IMR-90 (cell line): ENCODE measurements around the gene GYS1. TPM values are rescaled to one million over a fixed set of nuclear protein-coding genes. Genes with fewer than 3 reads are reported as not detected.

ENCODE experiments used
- ATAC-seq: fragments of 200-7000 bp; cut with Tn5 transposase; 2 replicates; pipeline ENCODE4 v1.9.1; 2020; ENCODE audit warnings: low read depth, mild to moderate bottlenecking, moderate library complexity
- BruUV-seq: library from RNA; stranded (reverse); fragments of 400-500 nt; replicated peaks from 2 replicates; lab custom pipeline; 2021; lab: Mats Ljungman, UMichigan
- CTCF ChIA-PET: fragments of 300-600 bp; formaldehyde crosslinking; extraction: SDS; loops from one replicate; lab custom pipeline; 2021; ENCODE audit warnings: antibody characterized with exemption; lab: Yijun Ruan, JAX
- POLR2A ChIA-PET: fragments of 300-600 bp; sonication (Branson Sonifier 250); formaldehyde crosslinking; loops from one replicate; lab custom pipeline; 2022; ENCODE audit warnings: antibody characterized with exemption; ENCODE audit not compliant: unreplicated experiment; lab: Charles Lee
- DNase-seq: peaks from one replicate; pipeline ENCODE4 v3.0.0; 2013
- H2AFZ ChIP-seq: replicated peaks from 2 replicates; pipeline ENCODE3; 2013; ENCODE audit warnings: low read length, mild to moderate bottlenecking; ENCODE audit not compliant: poor library complexity
- H2AK5ac ChIP-seq: 2 replicates; pipeline ENCODE4 v1.6.1; 2013; ENCODE audit warnings: low read depth, low read length, inconsistent platforms
- H2AK9ac ChIP-seq: replicated peaks from 2 replicates; pipeline ENCODE3; 2013; ENCODE audit warnings: mild to moderate bottlenecking, low read depth, low read length, moderate library complexity; ENCODE audit not compliant: poor library complexity
- H2BK120ac ChIP-seq: 2 replicates; pipeline ENCODE4 v1.6.1; 2013; ENCODE audit warnings: low read depth, low read length, inconsistent platforms
- H2BK15ac ChIP-seq: 3 replicates; pipeline ENCODE4 v1.6.1; 2013; ENCODE audit warnings: low read depth, low read length, inconsistent platforms
- H2BK20ac ChIP-seq: 2 replicates; pipeline ENCODE4 v1.6.1; 2013; ENCODE audit warnings: low read depth, mild to moderate bottlenecking, inconsistent platforms, low read length, moderate library complexity
- H2BK5ac ChIP-seq: 2 replicates; pipeline ENCODE4 v1.6.1; 2013; ENCODE audit warnings: mild to moderate bottlenecking, low read depth, low read length, inconsistent platforms; ENCODE audit not compliant: poor library complexity, severe bottlenecking
- H3K14ac ChIP-seq: replicated peaks from 2 replicates; pipeline ENCODE4 v1.6.1; 2013; ENCODE audit warnings: low read depth, low read length, inconsistent platforms
- H3K18ac ChIP-seq: 2 replicates; pipeline ENCODE4 v1.6.1; 2013; ENCODE audit warnings: low read depth, low read length, control low read depth
- H3K23ac ChIP-seq: 2 replicates; pipeline ENCODE4 v1.6.1; 2013; ENCODE audit warnings: low read depth, low read length, inconsistent platforms
- H3K27ac ChIP-seq: 2 replicates; pipeline ENCODE4 v1.5.1; 2013; ENCODE audit warnings: mild to moderate bottlenecking, control low read depth, low read length; ENCODE audit not compliant: insufficient read depth
- H3K27me3 ChIP-seq: 2 replicates; pipeline ENCODE4 v1.6.1; 2013; ENCODE audit warnings: low read length; ENCODE audit not compliant: control insufficient read depth, insufficient read depth
- H3K36me3 ChIP-seq: 2 replicates; pipeline ENCODE4 v1.6.1; 2013; ENCODE audit warnings: low read length, mixed read lengths; ENCODE audit not compliant: control insufficient read depth, insufficient read depth
- H3K4ac ChIP-seq: 2 replicates; pipeline ENCODE4 v1.6.1; 2013; ENCODE audit warnings: low read depth, low read length, inconsistent platforms
- H3K4me1 ChIP-seq: 2 replicates; pipeline ENCODE4 v1.6.1; 2013; ENCODE audit warnings: low read length, mixed read lengths; ENCODE audit not compliant: control insufficient read depth, insufficient read depth
- H3K4me2 ChIP-seq: 2 replicates; pipeline ENCODE4 v1.6.1; 2013; ENCODE audit warnings: low read depth, mild to moderate bottlenecking, control low read depth, low read length, moderate library complexity
- H3K4me3 ChIP-seq: 2 replicates; pipeline ENCODE4 v1.5.1; 2013; ENCODE audit warnings: low read depth, mild to moderate bottlenecking, control low read depth, low read length, moderate library complexity; ENCODE audit not compliant: insufficient read depth
- H3K56ac ChIP-seq: 2 replicates; pipeline ENCODE4 v1.6.1; 2013; ENCODE audit warnings: low read length, inconsistent platforms; ENCODE audit not compliant: insufficient read depth; ENCODE audit errors: extremely low read depth
- H3K79me1 ChIP-seq, 2 experiments: 2 replicates each; pipeline ENCODE4 v1.6.1; 2013; ENCODE audit warnings: low read length in 2 of 2, inconsistent platforms in 1 of 2, low read depth in 1 of 2
- H3K9ac ChIP-seq: 2 replicates; pipeline ENCODE4 v1.6.1; 2013; ENCODE audit warnings: low read depth, low read length, control low read depth
- H3K9me1 ChIP-seq: 2 replicates; pipeline ENCODE4 v1.6.1; 2013; ENCODE audit warnings: low read length, inconsistent platforms; ENCODE audit not compliant: insufficient read depth
- H3K9me3 ChIP-seq: 2 replicates; pipeline ENCODE4 v1.6.1; 2013; ENCODE audit warnings: low read length; ENCODE audit not compliant: control insufficient read depth, insufficient read depth
- H4K20me1 ChIP-seq: 2 replicates; pipeline ENCODE4 v1.6.1; 2013; ENCODE audit warnings: low read length, inconsistent platforms; ENCODE audit not compliant: insufficient read depth
- H4K5ac ChIP-seq: 2 replicates; pipeline ENCODE4 v1.6.1; 2013; ENCODE audit warnings: mild to moderate bottlenecking, low read depth, low read length, control low read depth
- H4K8ac ChIP-seq, 2 experiments: 2 replicates each; pipeline ENCODE4 v1.6.1; 2013; ENCODE audit warnings: low read depth in 2 of 2, low read length in 2 of 2, control low read depth in 1 of 2, inconsistent platforms in 1 of 2
- H4K91ac ChIP-seq: 2 replicates; pipeline ENCODE4 v1.6.1; 2013; ENCODE audit warnings: low read depth, low read length, inconsistent platforms; ENCODE audit not compliant: insufficient read depth
- BHLHE40 ChIP-seq: fragments of 150-350 bp; IDR thresholded peaks from 2 replicates; pipeline ENCODE4 v1.6.1; 2016; ENCODE audit warnings: mild to moderate bottlenecking, low read depth, low read length
- CEBPB ChIP-seq: IDR thresholded peaks from 2 replicates; pipeline ENCODE4 v1.6.1; 2012; ENCODE audit warnings: low read depth, low read length, improper control_type of control experiment
- CHD1 ChIP-seq: IDR thresholded peaks from 2 replicates; pipeline ENCODE4 v1.6.1; 2012; ENCODE audit warnings: low read depth, low read length, improper control_type of control experiment
- CTCF ChIP-seq: conservative IDR thresholded peaks from 2 replicates; pipeline ENCODE4 v1.5.1; 2012; ENCODE audit warnings: mild to moderate bottlenecking, low read depth, low read length, improper control_type of control experiment
- FOS ChIP-seq: fragments of 150-350 bp; IDR thresholded peaks from 2 replicates; pipeline ENCODE4 v1.6.1; 2016; ENCODE audit warnings: low read depth, low read length
- MAFK ChIP-seq: IDR thresholded peaks from 2 replicates; pipeline ENCODE4 v1.6.1; 2012; ENCODE audit warnings: low read depth, low read length, improper control_type of control experiment
- MAZ ChIP-seq: IDR thresholded peaks from 2 replicates; pipeline ENCODE4 v1.6.1; 2012; ENCODE audit warnings: low read depth, mild to moderate bottlenecking, low read length, improper control_type of control experiment, moderate library complexity, borderline replicate concordance
- MXI1 ChIP-seq: IDR thresholded peaks from 2 replicates; pipeline ENCODE4 v1.6.1; 2012; ENCODE audit warnings: low read depth, mild to moderate bottlenecking, low read length, moderate library complexity, borderline replicate concordance
- NFE2L2 ChIP-seq: fragments of 150-350 bp; IDR thresholded peaks from 2 replicates; pipeline ENCODE4 v1.6.1; 2016; ENCODE audit warnings: low read depth, mild to moderate bottlenecking, low read length
- POLR2A ChIP-seq: IDR thresholded peaks from 2 replicates; pipeline ENCODE4 v1.6.1; 2012; ENCODE audit warnings: mild to moderate bottlenecking, low read depth, low read length
- RAD21 ChIP-seq: IDR thresholded peaks from 2 replicates; pipeline ENCODE4 v1.6.1; 2012; ENCODE audit warnings: low read length, improper control_type of control experiment
- RCOR1 ChIP-seq: IDR thresholded peaks from 2 replicates; pipeline ENCODE4 v1.6.1; 2012; ENCODE audit warnings: mild to moderate bottlenecking, low read length, improper control_type of control experiment; ENCODE audit not compliant: insufficient replicate concordance
- RFX5 ChIP-seq: IDR thresholded peaks from 2 replicates; pipeline ENCODE4 v1.8.0; 2012; ENCODE audit warnings: low read depth, mild to moderate bottlenecking, low read length, moderate library complexity
- SMC3 ChIP-seq: fragments of 150-350 bp; IDR thresholded peaks from 2 replicates; pipeline ENCODE4 v1.6.1; 2016; ENCODE audit warnings: low read depth, mild to moderate bottlenecking, antibody characterized with exemption, low read length, moderate library complexity
- WGBS, 2 experiments: methylation state at CpG; one replicate each; pipeline versions ENCODE4 v1.1.5 to v1.1.7; 2013; ENCODE audit warnings: missing lambda C conversion rate in 2 of 2; ENCODE audit not compliant: insufficient read length in 1 of 2; ENCODE audit errors: extremely low coverage in 2 of 2; 5-methylcytosine and 5-hydroxymethylcytosine counted together
- dilution Hi-C: fragments of 300-500 bp; cut with HindIII; formaldehyde crosslinking; loops from one replicate; pipeline ENCODE4 v1.14.3; 2018; ENCODE audit warnings: low sequenced_read_pairs; ENCODE audit not compliant: unreplicated experiment
- in situ Hi-C: fragments of 300-500 bp; cut with MboI; formaldehyde crosslinking; loops from 3 replicates; pipeline ENCODE4 v1.14.3; 2019; ENCODE audit warnings: low sequenced_read_pairs, inconsistent platforms, mixed read lengths
- intact Hi-C: fragments of 100-400 bp; cut with micrococcal nuclease; formaldehyde crosslinking; loops from 2 replicates; pipeline ENCODE4 v1.10.0; 2022
- polyA plus RNA-seq, 3 experiments: library from polyadenylated mRNA; depleted of rRNA; stranded (reverse); fragments of >200 nt; gene quantifications; 2 replicates each; pipeline ENCODE4 v1.2.3, GENCODE V29; 2012; ENCODE audit warnings: low replicate concordance in 1 of 3
- total RNA-seq: library from RNA; depleted of rRNA; stranded (reverse); fragments of >200 nt; gene quantifications from 2 replicates; pipeline ENCODE4 v1.2.3, GENCODE V29; 2012
- TF ChIP-seq, protein P1 (sequence below): fragments of 150-350 bp; IDR thresholded peaks from 2 replicates; pipeline ENCODE4 v1.6.1; 2016; ENCODE audit warnings: low read depth, mild to moderate bottlenecking, low read length, moderate library complexity, borderline replicate concordance
- TF ChIP-seq, protein P2 (sequence below): fragments of 150-350 bp; IDR thresholded peaks from 2 replicates; pipeline ENCODE4 v1.6.1; 2017; ENCODE audit warnings: mild to moderate bottlenecking, antibody characterized with exemption, low read length, low read depth

Gene GYS1
- total and polyA plus RNA-seq, 2 of the 4 experiments (the other 2 are of a cell fraction), result 38.7 to 72.2 TPM

DNA sequence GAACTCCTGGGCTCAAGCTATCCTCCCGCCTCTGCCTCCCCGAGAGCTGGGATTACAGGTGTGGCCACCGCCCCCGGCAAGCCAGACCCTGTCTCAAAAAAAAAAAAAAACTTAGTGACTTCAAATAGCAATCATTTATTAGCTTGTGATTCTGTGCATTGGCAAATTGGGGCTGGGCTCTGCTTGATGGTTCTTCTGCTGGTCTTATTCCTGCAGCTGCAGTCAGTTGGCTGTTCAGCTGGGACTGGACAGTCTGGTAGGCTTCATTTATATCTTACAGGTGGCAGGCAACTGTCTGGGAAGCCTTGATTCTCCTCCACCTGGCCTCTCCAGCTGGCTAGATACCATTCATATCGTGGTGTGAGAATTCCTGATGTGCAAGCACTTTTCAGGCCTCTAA, 52.2 kb downstream of the GYS1 start:
- Histone ChIP-seq H3K36me3 (no peaks in the 10 kb centered on the region), H3K79me1 (no peaks in the 10 kb centered on the region), H2BK20ac (no peak overlapping the region), H3K9me3 (peaks cover 7% of the 10 kb centered on the region; the same call in 1 of the 2 replicates), H3K4me3 (no peak overlapping the region), H3K4me1 (no peaks in the 10 kb centered on the region), H4K20me1 (no peaks in the 10 kb centered on the region), H2BK120ac (no peak overlapping the region), H3K9ac (no peak overlapping the region), H3K4me2 (no peak overlapping the region), H3K27ac (no peak overlapping the region), H4K5ac (no peak overlapping the region), H2AK9ac (no peak overlapping the region), H3K56ac (no peak overlapping the region), H4K8ac (no peak overlapping the region), H3K27me3 (no peaks in the 10 kb centered on the region), H3K23ac (no peak overlapping the region), H3K14ac (no peak overlapping the region), H3K9me1 (no peaks in the 10 kb centered on the region), H2BK15ac (no peak overlapping the region), H2AFZ (no peak overlapping the region), H2AK5ac (no peak overlapping the region), H3K4ac (no peak overlapping the region), H2BK5ac (no peak overlapping the region), H3K18ac (no peak overlapping the region), H4K91ac (no peak overlapping the region)
- intact Hi-C loops (no loop called here), dilution Hi-C loops (no loop called here), in situ Hi-C loops (no loop called here)
- ATAC-seq (no peak), DNase-seq (no peak)
- 100% methylated on average over 3 of the region's 5 CpGs; no CpG with 5 or more reads in 1 of the 2 experiments for WGBS, 2 experiments
- ChIA-PET CTCF (no interaction called here), POLR2A (interaction anchor here (0.6 kb wide), 1 partner anchor 27 kb away, joined by 4 read pairs; no protein-coding TSS in a partner anchor)
- TF ChIP-seq, protein P1, sequence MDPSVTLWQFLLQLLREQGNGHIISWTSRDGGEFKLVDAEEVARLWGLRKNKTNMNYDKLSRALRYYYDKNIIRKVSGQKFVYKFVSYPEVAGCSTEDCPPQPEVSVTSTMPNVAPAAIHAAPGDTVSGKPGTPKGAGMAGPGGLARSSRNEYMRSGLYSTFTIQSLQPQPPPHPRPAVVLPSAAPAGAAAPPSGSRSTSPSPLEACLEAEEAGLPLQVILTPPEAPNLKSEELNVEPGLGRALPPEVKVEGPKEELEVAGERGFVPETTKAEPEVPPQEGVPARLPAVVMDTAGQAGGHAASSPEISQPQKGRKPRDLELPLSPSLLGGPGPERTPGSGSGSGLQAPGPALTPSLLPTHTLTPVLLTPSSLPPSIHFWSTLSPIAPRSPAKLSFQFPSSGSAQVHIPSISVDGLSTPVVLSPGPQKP, result no peak
- TF ChIP-seq CEBPB, result no peak
- no peak for TF ChIP-seq MXI1
- TF ChIP-seq, protein P2, sequence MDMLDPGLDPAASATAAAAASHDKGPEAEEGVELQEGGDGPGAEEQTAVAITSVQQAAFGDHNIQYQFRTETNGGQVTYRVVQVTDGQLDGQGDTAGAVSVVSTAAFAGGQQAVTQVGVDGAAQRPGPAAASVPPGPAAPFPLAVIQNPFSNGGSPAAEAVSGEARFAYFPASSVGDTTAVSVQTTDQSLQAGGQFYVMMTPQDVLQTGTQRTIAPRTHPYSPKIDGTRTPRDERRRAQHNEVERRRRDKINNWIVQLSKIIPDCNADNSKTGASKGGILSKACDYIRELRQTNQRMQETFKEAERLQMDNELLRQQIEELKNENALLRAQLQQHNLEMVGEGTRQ, result no peak
- no peak for TF ChIP-seq MAFK
- TF ChIP-seq POLR2A, result no peak
- TF ChIP-seq RFX5, result no peak
- no peak for TF ChIP-seq RCOR1
- TF ChIP-seq BHLHE40, result no peak
- no peak for TF ChIP-seq NFE2L2
- TF ChIP-seq CTCF, result no peak
- TF ChIP-seq MAZ, result no peak
- TF ChIP-seq CHD1, result no peak
- TF ChIP-seq RAD21, result no peak
- TF ChIP-seq FOS, result no peak
- TF ChIP-seq SMC3, result no peak
- BruUV-seq, result no TSS peak
